HEK293 (cell line): ENCODE data around the gene MTX2.

Source experiments
- TCF7L2 ChIP-seq: IDR thresholded peaks from 2 replicates; pipeline ENCODE4 v1.6.1; 2011; ENCODE audit warnings: low read depth, mild to moderate bottlenecking, inconsistent platforms, low read length, moderate library complexity, borderline replicate concordance
- ZNF510 ChIP-seq: fragments of 450-650 bp; formaldehyde crosslinking; IDR thresholded peaks from 2 replicates; pipeline ENCODE4 v1.5.1; 2018; ENCODE audit warnings: mild to moderate bottlenecking, missing genetic modification characterization, missing biosample characterization; ENCODE audit not compliant: insufficient replicate concordance
- TF ChIP-seq, protein P1 (sequence below): sonication (generic); formaldehyde crosslinking; IDR thresholded peaks from 2 replicates; pipeline ENCODE4 v1.8.1; 2022; ENCODE audit warnings: mild to moderate bottlenecking, moderate library complexity, missing genetic modification reagents

DNA sequence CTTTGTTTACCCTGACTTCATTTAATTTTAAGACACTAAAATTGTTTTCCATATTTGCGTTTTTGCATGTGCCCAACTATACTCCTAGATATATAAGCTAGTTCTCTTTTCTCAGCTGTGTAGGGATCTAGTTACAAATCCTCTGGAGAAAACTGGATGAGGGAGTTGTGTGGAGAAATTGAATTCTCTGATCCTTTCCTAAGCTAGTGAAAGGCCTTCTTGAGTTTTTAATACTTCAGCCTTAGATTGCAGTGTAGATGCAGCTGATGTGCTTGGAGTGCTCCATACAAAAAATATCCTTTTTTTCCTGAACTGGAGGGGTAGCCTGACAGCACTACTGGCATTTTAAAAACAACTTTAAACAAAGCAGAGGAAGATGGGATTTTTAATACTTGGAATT lies 8.6 kb upstream of the MTX2 start:
- TF ChIP-seq ZNF510 (tag by site-specific recombination) (no peak), TCF7L2 (no peak)
- TF ChIP-seq, protein P1, sequence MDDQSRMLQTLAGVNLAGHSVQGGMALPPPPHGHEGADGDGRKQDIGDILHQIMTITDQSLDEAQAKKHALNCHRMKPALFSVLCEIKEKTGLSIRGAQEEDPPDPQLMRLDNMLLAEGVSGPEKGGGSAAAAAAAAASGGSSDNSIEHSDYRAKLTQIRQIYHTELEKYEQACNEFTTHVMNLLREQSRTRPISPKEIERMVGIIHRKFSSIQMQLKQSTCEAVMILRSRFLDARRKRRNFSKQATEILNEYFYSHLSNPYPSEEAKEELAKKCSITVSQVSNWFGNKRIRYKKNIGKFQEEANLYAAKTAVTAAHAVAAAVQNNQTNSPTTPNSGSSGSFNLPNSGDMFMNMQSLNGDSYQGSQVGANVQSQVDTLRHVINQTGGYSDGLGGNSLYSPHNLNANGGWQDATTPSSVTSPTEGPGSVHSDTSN (CRISPR knock-in tag): no peak
